Adrenal gland (tissue), 12 donors: ENCODE data around the gene RNF207. TPM values are rescaled to one million over a fixed set of nuclear protein-coding genes. Genes with fewer than 3 reads are reported as not detected.
A peak's percentile ranks its signal among the peaks of the same experiment; 100 is the strongest.

Source experiments
- DNase-seq, 7 donors: peaks; one replicate each; pipeline ENCODE4 v3.0.0-alpha.2; 2019 to 2020
- H3K27ac ChIP-seq, 5 donors: fragments of 200-600 bp; sonication (generic) in 4 of 5; 1 replicate in 3 of 5; 2 replicates in 2 of 5; pipeline versions ENCODE4 v1.5.1 to v1.8.0; 2016 to 2020; ENCODE audit warnings: mild to moderate bottlenecking in 1 of 5
- H3K27me3 ChIP-seq: fragments of 200-600 bp; 2 replicates; pipeline ENCODE4 v1.8.0; 2021
- H3K36me3 ChIP-seq, 2 donors: fragments of 200-600 bp; replicated peaks in 1 of 2; 1 replicate in 1 of 2; 2 replicates in 1 of 2; pipeline versions ENCODE4 v1.5.1 to v1.8.0; 2018 to 2022
- H3K4me1 ChIP-seq, 2 donors: fragments of 200-600 bp; replicated peaks in 1 of 2; 1 replicate in 1 of 2; 2 replicates in 1 of 2; pipeline versions ENCODE4 v1.5.1 to v1.8.0; 2018 to 2021
- H3K4me3 ChIP-seq, 4 donors: fragments of 200-600 bp; sonication (generic) in 3 of 4; one replicate each; pipeline ENCODE4 v1.5.1; 2016 to 2018
- H3K9me3 ChIP-seq, 3 donors: fragments of 200-600 bp; sonication (generic) in 1 of 3; replicated peaks in 1 of 3; 1 replicate in 2 of 3; 2 replicates in 1 of 3; pipeline versions ENCODE4 v1.5.1 to v1.8.0; 2016 to 2021
- POLR2A ChIP-seq, 2 donors: fragments of 450-650 bp; IDR thresholded peaks; one replicate each; pipeline ENCODE4 v1.6.1; 2017; ENCODE audit warnings: antibody characterized with exemption in 2 of 2, mild to moderate bottlenecking in 2 of 2, moderate library complexity in 1 of 2
- WGBS, 4 donors: extraction: QIAGEN DNeasy Blood & Tissue Kit in 2 of 4; methylation state at CpG; one replicate each; pipeline versions ENCODE4 v1.1.5 to v1.1.7; 2013 to 2017; 5-methylcytosine and 5-hydroxymethylcytosine counted together
- intact Hi-C, 2 donors: fragments of 100-400 bp; cut with DNase I; formaldehyde crosslinking; loops; one replicate each; pipeline versions ENCODE4 v1.14.1 to v1.15.0; 2022 to 2023
- polyA plus RNA-seq, 3 donors: library from polyadenylated mRNA; stranded (reverse); fragments of 200-250 nt in 2 of 3; fragments of 350-450 nt in 1 of 3; fragmentation: Illumina TruSeq in 1 of 3; extraction: RNeasy Lipid Tissue Mini Kit (QIAGEN cat#74804) in 1 of 3; gene quantifications; one replicate each; pipeline ENCODE4 v1.2.3, GENCODE V29; 2013 to 2014
- total RNA-seq, 9 donors: library from RNA; depleted of rRNA in 4 of 9; stranded (reverse); fragments of >200 nt in 4 of 9; fragments of 120-200 nt in 1 of 9; fragmentation: NEBNext Ultra II Directional in 1 of 9; extraction: Animal tissue kit (Norgen Biotek cat#: 25700) in 1 of 9; gene quantifications; one replicate each; pipeline versions ENCODE4 v1.1.0 to v1.2.4, GENCODE V29; 2013 to 2023
- TF ChIP-seq, protein P1 (sequence below), 6 experiments: fragments of 450-650 bp in 4 of 6; fragments of 200-600 bp in 2 of 6; sonication (generic) in 1 of 6; IDR thresholded peaks; 1 replicate in 5 of 6; 2 replicates in 1 of 6; pipeline versions ENCODE4 v1.5.1 to v1.8.0; 2016 to 2021; ENCODE audit warnings: antibody characterized with exemption in 6 of 6, mild to moderate bottlenecking in 2 of 6, moderate library complexity in 1 of 6
- donor health status: healthy with polysubstance abuse.
- donor health status: Bipolar disorder and iron deficiency.
- donor health status: DM: yes; HTN: yes; CAD: no.
- donor health status: DM: no; HTN: no; CAD: no.
- donor health status: DM: no; HTN: no; CAD: no.
- donor health status: DM: yes; HTN: yes; CAD: no.

RNF207 gene
- total and polyA plus RNA-seq, 12 donors, result 2.2 to 47.4 (median 11.3) TPM

GRCh38 chr1:6256645-6257044, 50.7 kb downstream of the RNF207 start:
- no peak for DNase-seq
- Histone ChIP-seq H3K36me3 (no peaks in the 10 kb centered on the region), H3K4me1 (peaks cover 4 to 6% of the 10 kb centered on the region in 2 donors), H3K27ac (no peak overlapping the region), H3K9me3 (no peaks in the 10 kb centered on the region), H3K27me3 (no peaks in the 10 kb centered on the region), H3K4me3 (no peak overlapping the region)
- WGBS, 4 donors, result 82 to 91% (median 87%) methylated on average over 8 to 13 of the region's 13 CpGs
- intact Hi-C loops, result no loop called here
- TF ChIP-seq, protein P1, sequence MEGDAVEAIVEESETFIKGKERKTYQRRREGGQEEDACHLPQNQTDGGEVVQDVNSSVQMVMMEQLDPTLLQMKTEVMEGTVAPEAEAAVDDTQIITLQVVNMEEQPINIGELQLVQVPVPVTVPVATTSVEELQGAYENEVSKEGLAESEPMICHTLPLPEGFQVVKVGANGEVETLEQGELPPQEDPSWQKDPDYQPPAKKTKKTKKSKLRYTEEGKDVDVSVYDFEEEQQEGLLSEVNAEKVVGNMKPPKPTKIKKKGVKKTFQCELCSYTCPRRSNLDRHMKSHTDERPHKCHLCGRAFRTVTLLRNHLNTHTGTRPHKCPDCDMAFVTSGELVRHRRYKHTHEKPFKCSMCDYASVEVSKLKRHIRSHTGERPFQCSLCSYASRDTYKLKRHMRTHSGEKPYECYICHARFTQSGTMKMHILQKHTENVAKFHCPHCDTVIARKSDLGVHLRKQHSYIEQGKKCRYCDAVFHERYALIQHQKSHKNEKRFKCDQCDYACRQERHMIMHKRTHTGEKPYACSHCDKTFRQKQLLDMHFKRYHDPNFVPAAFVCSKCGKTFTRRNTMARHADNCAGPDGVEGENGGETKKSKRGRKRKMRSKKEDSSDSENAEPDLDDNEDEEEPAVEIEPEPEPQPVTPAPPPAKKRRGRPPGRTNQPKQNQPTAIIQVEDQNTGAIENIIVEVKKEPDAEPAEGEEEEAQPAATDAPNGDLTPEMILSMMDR (IDR thresholded peaks at IDR 0.05), result no peak
- TF ChIP-seq POLR2A (IDR thresholded peaks at IDR 0.05), result no peak

DNA sequence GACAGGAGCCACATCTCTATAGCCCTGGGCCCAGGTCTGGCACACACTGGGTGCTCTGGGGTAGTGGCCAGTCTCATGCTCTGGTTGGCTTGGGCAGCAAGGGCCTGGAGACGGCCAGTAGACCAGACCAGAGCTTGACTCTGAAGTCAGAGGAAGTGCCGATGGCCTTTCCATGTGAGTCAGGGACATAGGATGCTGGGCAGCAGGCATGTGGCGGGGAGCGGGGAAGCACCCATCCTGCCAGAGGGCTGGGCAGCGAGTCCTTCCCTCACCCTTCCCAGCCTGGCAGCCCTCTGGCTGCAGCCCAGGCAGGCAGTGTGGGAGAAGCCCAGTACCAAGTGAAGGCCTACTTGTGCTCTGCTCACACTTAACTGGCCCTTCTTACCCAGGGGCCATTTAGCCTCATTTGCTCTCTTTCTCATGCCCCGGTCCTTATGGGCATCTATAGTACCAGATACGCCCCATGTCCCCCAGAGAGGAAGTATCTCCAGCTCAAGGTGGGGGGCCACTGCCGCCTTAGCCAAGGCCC, 51.7 kb downstream of the RNF207 start:
- TF ChIP-seq, protein P1 (IDR thresholded peaks at IDR 0.05), result no peak
- no peak for TF ChIP-seq POLR2A (IDR thresholded peaks at IDR 0.05)
- Histone ChIP-seq H3K27ac (no peak overlapping the region), H3K27me3 (no peaks in the 10 kb centered on the region), H3K9me3 (no peaks in the 10 kb centered on the region), H3K4me1 (peaks cover 4 to 6% of the 10 kb centered on the region in 2 donors), H3K4me3 (no peak overlapping the region), H3K36me3 (no peaks in the 10 kb centered on the region)
- 87 to 91% (median 91%) methylated on average over 5 to 8 of the region's 8 CpGs for WGBS, 4 donors
- intact Hi-C loops, result no loop called here
- no peak for DNase-seq

DNA sequence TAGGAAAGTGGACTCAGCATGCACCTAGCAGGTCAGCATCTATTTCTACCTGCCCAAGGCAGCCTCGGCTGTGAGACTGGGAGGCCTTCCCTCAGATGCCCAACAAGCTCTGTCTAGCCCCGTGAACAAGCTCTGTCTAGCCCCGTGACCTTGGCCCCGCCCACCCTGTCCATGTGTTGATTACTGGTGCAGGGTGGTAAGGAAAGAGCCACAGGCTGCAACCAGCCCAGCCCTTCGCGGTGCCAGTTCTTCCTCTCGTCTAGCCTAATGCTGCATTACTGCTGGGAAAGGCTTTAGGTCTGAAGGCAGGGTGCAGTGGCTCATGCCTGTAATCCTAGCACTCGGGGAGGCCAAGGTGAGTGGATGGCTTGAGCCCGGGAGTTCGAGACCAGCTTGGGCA, 52.8 kb downstream of the RNF207 start:
- intact Hi-C loops, result no loop called here
- Histone ChIP-seq H3K27ac (no peak overlapping the region), H3K9me3 (no peaks in the 10 kb centered on the region), H3K27me3 (no peaks in the 10 kb centered on the region), H3K36me3 (no peaks in the 10 kb centered on the region), H3K4me3 (no peak overlapping the region), H3K4me1 (peaks cover 4 to 6% of the 10 kb centered on the region in 2 donors)
- DNase-seq, result no peak
- TF ChIP-seq POLR2A (IDR thresholded peaks at IDR 0.05), result no peak
- TF ChIP-seq, protein P1 (IDR thresholded peaks at IDR 0.05), result no peak
- 62 to 72% (median 69%) methylated on average over 8 to 10 of the region's 10 CpGs for WGBS, 4 donors

- Histone ChIP-seq H3K27ac (peak overlapping the region in 2 of 5 donors; percentile 16 to 26), H3K4me3 (peak overlapping the region in 2 of 4 donors; percentile 28 to 65), H3K27me3 (no peaks in the 10 kb centered on the region), H3K9me3 (no peaks in the 10 kb centered on the region), H3K4me1 (peaks cover 4 to 6% of the 10 kb centered on the region in 2 donors), H3K36me3 (no peaks in the 10 kb centered on the region)
- intact Hi-C loops, result no loop called here
- TF ChIP-seq, protein P1 (IDR thresholded peaks at IDR 0.05), result no peak
- no peak for TF ChIP-seq POLR2A (IDR thresholded peaks at IDR 0.05)
- 9 to 59% (median 27%) methylated on average over 4 to 46 of the region's 46 CpGs for WGBS, 4 donors
- DNase-seq, result peak; percentile 67 to 90 (median 74)
Measured at GRCh38 chr1:6259491-6260362, 53.8 kb downstream of the RNF207 start.
